Measurements from ENCODE around the gene MORF4L1.

DNA sequence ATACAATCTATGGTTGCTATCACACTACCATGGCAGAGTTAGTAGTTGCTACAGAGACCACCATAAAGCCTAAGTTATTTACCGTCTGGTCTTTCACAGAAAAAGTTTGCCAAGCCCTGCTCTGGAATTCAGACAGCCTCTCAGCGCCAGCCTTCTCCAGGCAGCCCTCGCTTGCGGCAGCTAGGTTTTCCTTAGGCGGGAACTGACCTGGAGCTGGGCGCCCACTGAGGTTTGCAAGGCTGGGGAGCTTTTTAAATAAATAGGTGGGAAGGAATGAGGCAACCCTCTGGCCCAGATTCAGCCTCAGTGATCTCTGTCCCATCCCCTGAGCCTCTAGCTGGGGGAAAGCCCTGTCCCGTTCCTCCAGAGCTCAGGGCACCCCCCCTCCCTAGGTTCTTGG is 71.0 kb downstream of the MORF4L1 start:
- TF ChIP-seq POLR2AphosphoS5 (IDR thresholded peaks at IDR 0.05), result no peak
- no peak for TF ChIP-seq CTCF (IDR thresholded peaks at IDR 0.05; ENCODE audit: poor library complexity, severe bottlenecking)
- no peak for TF ChIP-seq REST (IDR thresholded peaks at IDR 0.05; ENCODE audit: borderline replicate concordance)
- no peak for TF ChIP-seq SMC3 (conservative IDR thresholded peaks at IDR 0.05; ENCODE audit: poor library complexity)
- TF ChIP-seq MXI1 (conservative IDR thresholded peaks at IDR 0.05; ENCODE audit: poor library complexity, severe bottlenecking), result no peak
- no peak for TF ChIP-seq EP300 (conservative IDR thresholded peaks at IDR 0.05; ENCODE audit: poor library complexity, severe bottlenecking)
